Fibroblast of mammary gland (primary cell): ENCODE data around the gene TRIM8.

Source experiments
- DNase-seq: peaks from one replicate; pipeline ENCODE4 v3.0.0-alpha.2; 2010; ENCODE audit warnings: low read depth
- H3K4me3 ChIP-seq: 2 replicates; pipeline ENCODE4 v1.5.1; 2011; ENCODE audit warnings: low read depth, mild to moderate bottlenecking, low read length, moderate library complexity; ENCODE audit not compliant: control insufficient read depth
- TF ChIP-seq, protein P1 (sequence below): conservative IDR thresholded peaks from 2 replicates; pipeline ENCODE4 v1.5.1; 2011; ENCODE audit warnings: low read depth, low read length, inconsistent platforms; ENCODE audit not compliant: control insufficient read depth, insufficient read depth

Gene TRIM8

DNA sequence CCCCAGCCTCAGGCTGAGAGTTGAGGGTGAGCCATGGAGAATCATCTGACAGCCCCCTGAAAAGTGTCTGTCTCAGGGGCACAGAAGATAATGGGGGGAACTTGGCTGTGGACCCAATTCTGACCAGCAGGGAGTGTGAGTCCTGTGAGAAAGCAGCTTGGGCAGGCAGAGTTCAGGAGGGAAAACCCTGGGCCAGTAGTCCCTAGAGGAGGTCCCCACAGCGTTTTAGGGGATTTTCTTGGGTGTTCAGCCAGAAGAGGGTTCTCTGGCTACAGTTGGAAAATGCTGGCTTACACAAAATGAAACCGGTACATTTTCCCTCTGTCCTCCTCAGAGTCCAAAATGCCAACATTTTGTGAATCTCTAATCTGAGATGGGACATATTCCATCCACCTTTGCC is 35.8 kb upstream of the TRIM8 start:
- H3K4me3 ChIP-seq = no peak overlapping the region
- no peak for DNase-seq
- TF ChIP-seq, protein P1, sequence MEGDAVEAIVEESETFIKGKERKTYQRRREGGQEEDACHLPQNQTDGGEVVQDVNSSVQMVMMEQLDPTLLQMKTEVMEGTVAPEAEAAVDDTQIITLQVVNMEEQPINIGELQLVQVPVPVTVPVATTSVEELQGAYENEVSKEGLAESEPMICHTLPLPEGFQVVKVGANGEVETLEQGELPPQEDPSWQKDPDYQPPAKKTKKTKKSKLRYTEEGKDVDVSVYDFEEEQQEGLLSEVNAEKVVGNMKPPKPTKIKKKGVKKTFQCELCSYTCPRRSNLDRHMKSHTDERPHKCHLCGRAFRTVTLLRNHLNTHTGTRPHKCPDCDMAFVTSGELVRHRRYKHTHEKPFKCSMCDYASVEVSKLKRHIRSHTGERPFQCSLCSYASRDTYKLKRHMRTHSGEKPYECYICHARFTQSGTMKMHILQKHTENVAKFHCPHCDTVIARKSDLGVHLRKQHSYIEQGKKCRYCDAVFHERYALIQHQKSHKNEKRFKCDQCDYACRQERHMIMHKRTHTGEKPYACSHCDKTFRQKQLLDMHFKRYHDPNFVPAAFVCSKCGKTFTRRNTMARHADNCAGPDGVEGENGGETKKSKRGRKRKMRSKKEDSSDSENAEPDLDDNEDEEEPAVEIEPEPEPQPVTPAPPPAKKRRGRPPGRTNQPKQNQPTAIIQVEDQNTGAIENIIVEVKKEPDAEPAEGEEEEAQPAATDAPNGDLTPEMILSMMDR = no peak

DNA sequence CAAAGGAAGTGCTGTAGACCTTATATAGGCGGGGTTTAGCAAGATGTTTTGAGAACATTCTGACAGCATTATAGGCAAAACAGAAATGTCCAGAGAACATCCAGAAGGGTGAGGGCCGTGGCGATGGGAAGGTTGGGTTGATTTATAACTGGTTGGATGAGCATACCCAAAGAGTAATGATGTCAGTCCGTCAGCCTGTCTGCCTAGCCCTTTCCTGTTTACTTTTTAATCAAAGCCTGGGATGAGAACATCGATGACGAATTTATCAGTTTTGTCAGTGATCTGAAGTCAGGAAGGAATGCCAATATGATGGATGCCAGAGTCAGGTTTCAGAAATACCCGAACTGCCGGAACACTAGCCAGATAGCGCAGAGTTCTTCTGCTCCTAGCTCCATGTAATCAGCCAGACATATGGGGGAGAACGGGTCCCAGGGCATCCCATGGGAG is 33.8 kb upstream of the TRIM8 start:
- no peak overlapping the region for H3K4me3 ChIP-seq
- TF ChIP-seq, protein P1 = no peak
- peak; percentile 68 for DNase-seq

DNA sequence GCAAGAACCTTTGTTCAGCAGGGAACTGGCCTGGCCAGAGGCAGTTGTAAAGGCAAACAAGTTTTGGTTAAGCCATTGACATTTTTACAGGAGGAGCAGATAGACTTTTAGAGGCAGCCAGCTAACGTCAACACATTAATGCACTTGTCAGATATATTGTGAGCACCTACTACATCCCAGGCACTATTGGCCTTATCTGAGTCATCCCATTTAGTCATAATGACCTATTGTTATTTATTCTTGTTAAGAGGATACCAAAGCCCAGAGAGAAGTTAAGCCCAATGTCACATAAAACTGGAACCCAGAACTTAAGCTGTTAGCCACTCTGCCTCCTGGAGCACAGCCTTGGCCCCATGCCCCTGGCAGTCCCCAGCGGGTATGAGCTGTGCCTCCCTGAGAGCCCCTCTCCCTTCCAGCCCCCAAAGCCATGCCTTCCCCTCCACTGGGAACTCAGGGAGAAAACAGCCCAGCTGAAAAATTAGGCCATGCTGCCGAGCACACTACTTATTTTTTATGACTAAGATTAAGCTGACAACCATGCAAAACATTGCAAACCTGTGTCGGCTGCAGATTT is 32.7 kb upstream of the TRIM8 start:
- no peak overlapping the region for H3K4me3 ChIP-seq
- DNase-seq = peak; percentile 78
- TF ChIP-seq, protein P1 = no peak

DNA sequence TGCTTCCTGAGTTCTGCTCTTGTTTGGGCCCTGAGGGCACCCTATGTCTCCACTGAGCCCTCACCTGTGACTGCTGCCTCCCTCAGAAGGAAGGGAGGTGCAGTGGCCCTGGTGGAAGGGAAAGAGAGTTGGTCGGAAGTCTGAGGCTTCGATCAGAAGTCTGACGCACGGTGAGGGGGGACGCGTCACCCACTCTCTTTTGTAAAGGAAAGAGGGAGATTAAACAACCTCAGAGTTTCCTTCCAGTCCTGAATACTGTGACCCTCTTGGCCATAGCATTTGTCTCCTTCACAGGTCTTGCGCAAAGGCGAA is 31.4 kb upstream of the TRIM8 start:
- no peak overlapping the region for H3K4me3 ChIP-seq
- TF ChIP-seq, protein P1 = no peak
- no peak for DNase-seq

DNA sequence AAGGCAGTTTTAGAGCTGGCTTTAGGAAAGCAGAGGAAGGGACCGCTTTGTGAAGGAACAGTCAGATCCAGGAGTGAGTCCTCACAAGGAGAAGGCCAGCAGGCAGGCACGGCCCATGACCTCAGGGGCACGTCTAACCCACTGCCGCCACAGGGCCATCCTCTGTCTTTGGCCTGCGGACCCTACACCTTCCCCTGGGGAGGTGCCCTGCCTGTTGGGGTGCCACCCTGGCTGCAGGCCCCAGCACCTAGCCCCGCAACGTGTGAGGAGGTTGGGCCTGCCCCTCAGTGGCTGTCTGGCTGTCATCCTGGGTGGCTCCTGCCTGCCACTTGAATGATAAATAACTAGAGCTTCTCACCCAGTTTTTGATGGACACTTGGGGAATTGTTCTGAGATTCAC is 31.0 kb upstream of the TRIM8 start:
- TF ChIP-seq, protein P1 = no peak
- H3K4me3 ChIP-seq = no peak overlapping the region
- no peak for DNase-seq

DNA sequence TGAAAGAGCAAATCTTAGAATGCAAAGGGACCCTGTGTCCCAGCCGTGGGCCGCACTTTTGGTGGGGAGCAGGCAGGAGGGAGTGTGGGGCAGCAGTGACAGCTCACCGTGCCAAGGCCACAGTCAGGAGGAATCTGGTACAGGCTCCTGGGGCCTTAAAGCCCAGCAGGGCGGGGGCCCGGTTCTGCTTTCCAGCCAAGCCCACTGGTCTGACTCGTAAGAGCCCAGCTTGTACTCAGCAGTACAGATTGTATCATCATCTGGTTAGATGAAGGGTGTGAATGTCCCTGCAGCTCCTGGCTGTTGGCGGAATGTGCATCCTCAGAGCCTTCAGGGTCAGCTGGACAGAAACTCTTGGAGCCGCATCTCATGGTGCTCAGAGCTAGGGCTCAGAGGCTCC is 30.5 kb upstream of the TRIM8 start:
- no peak overlapping the region for H3K4me3 ChIP-seq
- peak; percentile 38 for DNase-seq

More for the DNA sequence above, 30.5 kb upstream of the TRIM8 start:
- TF ChIP-seq, protein P1 = no peak
